Ishikawa (cell line): Measurements from ENCODE around the gene EPHA10.

Experiments
- CEBPB ChIP-seq: IDR thresholded peaks from 2 replicates; pipeline ENCODE4 v1.6.1; 2012
- CREB1 ChIP-seq: IDR thresholded peaks from 2 replicates; pipeline ENCODE4 v1.6.1; 2012; ENCODE audit warnings: low read depth
- EGR1 ChIP-seq: IDR thresholded peaks from 2 replicates; pipeline ENCODE4 v1.6.1; 2012
- EP300 ChIP-seq: IDR thresholded peaks from 2 replicates; pipeline ENCODE4 v1.6.1; 2012; ENCODE audit warnings: borderline replicate concordance
- FOXM1 ChIP-seq: IDR thresholded peaks from 2 replicates; pipeline ENCODE4 v1.6.1; 2012; ENCODE audit warnings: low read depth, borderline replicate concordance
- NFIC ChIP-seq: IDR thresholded peaks from 2 replicates; pipeline ENCODE4 v1.6.1; 2012
- RAD21 ChIP-seq: IDR thresholded peaks from 2 replicates; pipeline ENCODE4 v1.6.1; 2012; ENCODE audit warnings: low read depth
- REST ChIP-seq: IDR thresholded peaks from 2 replicates; pipeline ENCODE4 v1.6.1; 2012; ENCODE audit warnings: low read depth, mild to moderate bottlenecking
- TAF1 ChIP-seq: IDR thresholded peaks from 2 replicates; pipeline ENCODE4 v1.6.1; 2012; ENCODE audit warnings: low read depth, mild to moderate bottlenecking
- TCF12 ChIP-seq: IDR thresholded peaks from 2 replicates; pipeline ENCODE4 v1.6.1; 2012; ENCODE audit warnings: low read depth
- TEAD4 ChIP-seq: IDR thresholded peaks from 2 replicates; pipeline ENCODE4 v1.6.1; 2012
- USF1 ChIP-seq: IDR thresholded peaks from 2 replicates; pipeline ENCODE4 v1.6.1; 2012
- YY1 ChIP-seq: IDR thresholded peaks from 2 replicates; pipeline ENCODE4 v1.6.1; 2012; ENCODE audit warnings: low read depth
- ZBTB7A ChIP-seq: IDR thresholded peaks from 2 replicates; pipeline ENCODE4 v1.6.1; 2012; ENCODE audit warnings: low read depth
- TF ChIP-seq, protein P1 (sequence below): IDR thresholded peaks from 2 replicates; pipeline ENCODE4 v1.6.1; 2012

Gene EPHA10

GRCh38 chr1:37732111-37732780 lies 32.7 kb downstream of the EPHA10 start:
- no peak for TF ChIP-seq RAD21
- no peak for TF ChIP-seq TEAD4
- no peak for TF ChIP-seq FOXM1
- no peak for TF ChIP-seq CREB1
- TF ChIP-seq EGR1, result no peak
- TF ChIP-seq CEBPB, result no peak

- TF ChIP-seq REST, result no peak
- no peak for TF ChIP-seq TAF1
- no peak for TF ChIP-seq CREB1
- no peak for TF ChIP-seq EP300
- no peak for TF ChIP-seq USF1
- no peak for TF ChIP-seq NFIC
- no peak for TF ChIP-seq RAD21
- TF ChIP-seq FOXM1, result no peak
- TF ChIP-seq EGR1, result no peak
- TF ChIP-seq TEAD4, result no peak
- TF ChIP-seq TCF12, result no peak
- TF ChIP-seq, protein P1, sequence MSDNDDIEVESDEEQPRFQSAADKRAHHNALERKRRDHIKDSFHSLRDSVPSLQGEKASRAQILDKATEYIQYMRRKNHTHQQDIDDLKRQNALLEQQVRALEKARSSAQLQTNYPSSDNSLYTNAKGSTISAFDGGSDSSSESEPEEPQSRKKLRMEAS, result no peak
- no peak for TF ChIP-seq ZBTB7A
- no peak for TF ChIP-seq CEBPB
- no peak for TF ChIP-seq YY1
These were observed 33.5 kb downstream of the EPHA10 start for GRCh38 chr1:37731312-37732019.

DNA sequence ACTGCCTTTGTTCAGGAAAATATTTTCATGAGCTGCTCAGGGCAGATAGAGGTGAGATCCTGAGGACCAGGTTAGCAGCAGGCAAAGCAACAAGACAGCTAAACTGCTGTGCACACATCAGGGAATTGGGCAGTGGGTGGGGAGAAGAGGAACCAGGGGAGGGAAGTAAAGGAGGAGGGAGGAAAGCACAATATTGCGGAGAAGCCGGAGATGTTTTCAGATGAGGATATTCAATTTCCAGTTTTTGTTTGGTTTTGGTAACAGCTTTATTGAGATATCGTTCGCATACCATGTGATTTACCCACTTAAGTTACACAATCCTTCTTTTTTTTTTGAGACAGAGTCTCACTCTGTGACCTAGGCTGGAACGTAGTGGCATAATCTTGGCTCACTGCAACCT lies 34.5 kb downstream of the EPHA10 start:
- TF ChIP-seq NFIC, result no peak
- TF ChIP-seq, protein P1, result no peak
- TF ChIP-seq TCF12, result no peak
- no peak for TF ChIP-seq ZBTB7A
- no peak for TF ChIP-seq CEBPB

DNA sequence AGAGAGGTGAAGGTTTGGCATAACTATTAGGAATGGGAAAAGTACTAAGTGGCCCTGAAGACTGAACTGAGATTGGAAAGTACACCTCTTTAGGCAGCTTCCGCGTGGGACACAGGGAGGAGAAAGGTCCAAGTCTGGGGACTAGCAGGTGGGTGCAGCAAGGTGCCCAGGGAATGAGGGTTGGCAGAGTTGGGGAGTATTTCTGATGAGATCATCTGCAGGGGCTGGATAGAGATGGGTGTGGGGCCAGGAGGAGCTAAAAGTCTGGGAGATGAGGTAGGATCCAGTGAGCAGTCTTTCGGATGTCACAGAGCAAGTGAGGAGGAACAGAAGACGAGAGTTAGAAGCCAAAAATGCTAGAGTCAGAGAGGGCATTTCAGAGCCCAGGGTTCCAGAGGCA lies 36.5 kb downstream of the EPHA10 start:
- TF ChIP-seq ZBTB7A, result no peak
- TF ChIP-seq TEAD4, result no peak
- no peak for TF ChIP-seq TAF1
- TF ChIP-seq NFIC, result no peak
- no peak for TF ChIP-seq EGR1
- no peak for TF ChIP-seq TCF12
- no peak for TF ChIP-seq CREB1
- no peak for TF ChIP-seq EP300
- no peak for TF ChIP-seq YY1
- no peak for TF ChIP-seq CEBPB
- no peak for TF ChIP-seq REST

DNA sequence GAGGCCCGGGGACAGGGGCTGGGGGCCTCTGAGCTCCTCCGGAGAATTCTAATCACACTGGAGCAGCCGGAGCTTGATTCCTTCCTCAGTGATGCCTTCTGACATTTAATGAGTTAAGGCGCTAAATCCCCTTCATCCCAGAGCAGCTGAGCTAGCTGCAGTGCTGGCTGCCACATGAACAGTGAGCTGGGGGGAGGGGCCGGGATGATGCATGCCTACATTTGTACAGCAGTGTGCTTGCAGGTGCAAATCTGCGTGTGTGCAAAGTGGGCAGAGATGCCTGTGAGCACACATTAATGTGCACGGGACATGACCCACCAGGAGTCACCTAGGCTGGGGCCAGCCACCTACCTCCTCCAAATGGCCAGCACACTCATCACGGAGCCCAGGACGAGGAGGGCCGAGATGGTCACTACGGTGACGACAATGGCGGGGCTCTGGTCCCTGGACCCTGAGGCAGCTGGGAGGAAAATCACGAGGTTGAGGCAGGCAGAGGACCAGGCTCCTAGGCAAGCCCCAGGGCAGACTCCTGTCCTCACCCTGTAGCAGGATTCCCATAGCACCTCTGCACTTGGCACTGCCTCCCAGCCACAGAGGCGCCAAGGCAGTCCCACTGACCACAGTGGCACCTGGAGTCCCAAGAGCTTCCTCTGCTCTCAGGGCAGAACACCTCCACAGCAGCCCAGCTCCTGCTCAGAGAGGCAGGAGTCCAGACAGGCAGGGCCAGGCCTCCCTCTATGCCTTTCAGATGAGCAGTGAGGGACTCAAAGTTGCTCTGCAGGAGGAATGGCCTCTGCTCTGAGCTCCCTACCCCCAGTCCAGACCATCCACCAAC lies 38.0 kb downstream of the EPHA10 start:
- no peak for TF ChIP-seq REST
- TF ChIP-seq USF1, result no peak
- TF ChIP-seq TCF12, result no peak
- no peak for TF ChIP-seq CREB1
- TF ChIP-seq EGR1, result no peak
